GM18507 (cell line): ENCODE results near the gene BOK.

ENCODE experiments used
- DNase-seq: peaks from one replicate; pipeline ENCODE4 v3.0.0; 2011; ENCODE audit warnings: low read depth; ENCODE audit not compliant: insufficient read length; ENCODE audit errors: extremely low spot score
- FAIRE-seq: peaks from 2 replicates; lab custom pipeline; 2011; peaks lifted over from hg19 to GRCh38; lab: Jason Lieb, UNC

Gene BOK

DNA sequence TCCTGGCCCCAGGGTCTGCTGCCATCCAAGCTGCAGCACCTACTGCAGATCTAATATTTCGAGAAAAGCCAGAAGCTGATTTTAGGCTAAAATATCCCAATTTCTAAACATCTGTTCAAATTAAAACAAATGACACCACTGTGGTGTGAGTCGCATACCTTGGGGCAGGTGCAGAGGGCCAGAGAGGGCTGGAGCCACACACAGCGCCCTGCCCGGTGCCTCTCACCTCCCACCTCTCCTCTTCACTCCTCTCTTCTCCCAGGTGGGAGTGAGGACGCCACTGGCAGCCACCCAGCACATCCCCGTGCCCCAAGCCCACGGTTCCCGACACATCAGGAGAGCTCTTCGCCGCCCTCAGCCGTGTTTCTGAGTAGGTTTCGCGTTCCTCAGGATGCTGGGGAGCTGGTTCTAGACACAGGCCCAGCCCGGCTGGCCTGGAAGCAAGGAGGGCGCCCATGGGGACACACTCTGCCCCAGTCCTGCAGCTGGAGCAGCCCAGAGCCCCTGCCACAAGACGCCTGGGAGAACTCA is 57.0 kb downstream of the BOK start:
- no peak for FAIRE-seq
- DNase-seq, result no peak

GRCh38 chr2:241616168-241617125 is 57.9 kb downstream of the BOK start:
- FAIRE-seq (no peak), DNase-seq (no peak)

GRCh38 chr2:241617431-241618154 is 59.0 kb downstream of the BOK start:
- DNase-seq (no peak), FAIRE-seq (peak; percentile 85)

DNA sequence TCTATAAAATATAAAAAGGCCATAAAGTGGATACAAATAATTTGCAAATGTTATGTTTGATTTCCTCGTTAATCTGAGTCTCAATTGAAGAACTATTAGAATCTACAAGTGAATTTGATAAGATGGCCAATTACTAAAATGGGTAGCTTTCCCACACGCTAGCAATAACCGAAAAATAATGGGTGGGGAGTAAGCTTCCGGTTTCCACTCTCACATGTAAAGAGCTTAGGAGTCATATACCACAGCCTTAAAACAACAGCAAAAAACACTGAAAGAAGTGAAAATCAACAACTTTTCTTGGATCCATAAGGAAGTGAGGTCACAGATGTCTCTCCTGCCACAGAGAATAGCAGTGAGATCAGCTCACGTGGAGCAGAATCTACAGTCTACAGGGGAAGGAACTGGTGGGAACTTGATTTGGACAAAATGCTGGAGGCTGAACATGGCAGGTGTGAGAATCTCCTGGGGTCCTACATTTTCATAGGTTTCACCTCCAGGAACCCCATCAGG is 59.8 kb downstream of the BOK start:
- no peak for FAIRE-seq
- no peak for DNase-seq

GRCh38 chr2:241618829-241619228 is 60.3 kb downstream of the BOK start:
- FAIRE-seq (no peak), DNase-seq (no peak)

DNA sequence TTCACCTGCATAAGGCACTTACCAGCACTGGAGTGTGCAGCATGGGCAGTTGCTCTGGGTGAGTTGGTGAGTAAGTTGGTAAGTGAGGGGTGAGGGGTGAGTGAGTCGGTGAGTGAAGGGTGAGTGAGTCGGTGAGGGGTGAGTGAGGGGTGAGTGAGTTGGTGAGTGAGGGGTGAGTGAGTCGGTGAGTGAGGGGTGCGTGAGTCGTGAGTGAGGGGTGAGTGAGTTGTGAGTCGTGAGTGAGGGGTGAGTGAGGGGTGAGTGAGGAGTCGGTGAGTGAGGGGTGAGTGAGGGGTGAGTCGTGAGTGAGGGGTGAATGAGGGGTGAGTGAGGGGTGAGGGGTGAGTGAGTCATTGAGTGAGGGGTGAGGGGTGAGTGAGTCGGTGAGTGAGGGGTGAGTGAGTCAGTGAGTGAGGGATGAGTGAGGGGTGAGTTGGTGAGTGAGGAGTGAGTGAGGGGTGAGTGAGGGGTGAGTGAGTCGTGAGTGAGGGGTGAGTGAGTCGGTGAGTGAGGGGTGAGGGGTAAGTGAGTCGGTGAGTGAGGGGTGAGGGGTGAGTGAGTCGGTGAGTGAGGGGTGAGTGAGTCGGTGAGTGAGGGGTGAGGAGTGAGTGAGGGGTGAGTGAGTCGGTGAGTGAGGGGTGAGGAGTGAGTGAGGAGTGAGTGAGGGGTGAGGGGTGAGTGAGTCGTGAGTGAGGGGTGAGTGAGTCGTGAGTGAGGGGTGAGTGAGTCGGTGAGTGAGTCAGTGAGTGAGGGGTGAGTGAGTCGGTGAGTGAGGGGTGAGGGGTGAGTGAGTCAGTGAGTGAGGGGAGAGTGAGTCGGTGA is 61.3 kb downstream of the BOK start:
- DNase-seq (no peak), FAIRE-seq (no peak)

- no peak for FAIRE-seq
Observed at GRCh38 chr2:241620419-241620769, 61.8 kb downstream of the BOK start.

More at GRCh38 chr2:241620419-241620769, 61.8 kb downstream of the BOK start:
- no peak for DNase-seq
